Islet precursor cell (in vitro differentiated cells): ENCODE results near the gene ARID3A.

ENCODE experiments used
- DNase-seq: peaks from one replicate; pipeline ENCODE4 v3.0.0-alpha.2; 2018

ARID3A gene

GRCh38 chr19:1006711-1007398 is 81.0 kb downstream of the ARID3A start:
- no peak for DNase-seq

GRCh38 chr19:1007399-1008251 is 81.8 kb downstream of the ARID3A start:
- no peak for DNase-seq

GRCh38 chr19:1008268-1009040 is 82.6 kb downstream of the ARID3A start:
- no peak for DNase-seq

GRCh38 chr19:1009041-1009980 is 83.5 kb downstream of the ARID3A start:
- DNase-seq = no peak

- no peak for DNase-seq
Measured at GRCh38 chr19:1009981-1010538, 84.2 kb downstream of the ARID3A start.

GRCh38 chr19:1010586-1011510 is 85.0 kb downstream of the ARID3A start:
- DNase-seq = no peak

GRCh38 chr19:1011831-1012333 is 86.0 kb downstream of the ARID3A start:
- DNase-seq = no peak

GRCh38 chr19:1012334-1012733 is 86.5 kb downstream of the ARID3A start:
- no peak for DNase-seq

- DNase-seq = no peak
Measured at GRCh38 chr19:1013218-1013617, 87.4 kb downstream of the ARID3A start.

- DNase-seq = no peak
Measured at GRCh38 chr19:1014161-1015060, 88.6 kb downstream of the ARID3A start.

GRCh38 chr19:1015061-1015781 is 89.4 kb downstream of the ARID3A start:
- no peak for DNase-seq

GRCh38 chr19:1015782-1016646 is 90.2 kb downstream of the ARID3A start:
- DNase-seq = no peak

- DNase-seq = peak; percentile 91
Measured at GRCh38 chr19:1016647-1017114, 90.8 kb downstream of the ARID3A start.

GRCh38 chr19:1017115-1017905 is 91.5 kb downstream of the ARID3A start:
- no peak for DNase-seq

GRCh38 chr19:1017906-1018305 is 92.1 kb downstream of the ARID3A start:
- no peak for DNase-seq

- DNase-seq = no peak
Measured at GRCh38 chr19:1018393-1018792, 92.6 kb downstream of the ARID3A start.
